Stimulated activated CD8-positive, alpha-beta memory T cell treated with anti-CD3 and anti-CD28 coated beads, Interleukin-7, amount 100 ng/mL, for 48 hours (primary cell): Measurements from ENCODE around the gene ITGA6.
"Not testable (repeated sequence)": the region's sequence is repeated elsewhere in the genome, so short reads cannot be mapped to it uniquely, and the experiment has no call there.

Source experiments
- DNase-seq, 2 donors: peaks; one replicate each; pipeline ENCODE4 v3.0.0-alpha.2; 2020; ENCODE audit warnings: low read depth in 1 of 2; ENCODE audit errors: extremely low read depth in 1 of 2

The ITGA6 gene

GRCh38 chr2:172512810-172513523, 85.6 kb downstream of the ITGA6 start:
- no peak for DNase-seq

- no peak for DNase-seq
Observed at GRCh38 chr2:172513524-172513900, 86.1 kb downstream of the ITGA6 start.

- DNase-seq, result no peak
Observed at GRCh38 chr2:172513935-172514586, 86.7 kb downstream of the ITGA6 start.

- no peak for DNase-seq
Observed at GRCh38 chr2:172516299-172516698, 88.9 kb downstream of the ITGA6 start.

- DNase-seq, result no peak
Observed at GRCh38 chr2:172518995-172519394, 91.6 kb downstream of the ITGA6 start.

- no peak for DNase-seq
Observed at GRCh38 chr2:172525601-172526000, 98.2 kb downstream of the ITGA6 start.

GRCh38 chr2:172531309-172531708, 103.9 kb downstream of the ITGA6 start:
- DNase-seq, result no peak

- not testable (repeated sequence) for DNase-seq
Observed at GRCh38 chr2:172532461-172532860, 105.1 kb downstream of the ITGA6 start.

- no peak for DNase-seq
Observed at GRCh38 chr2:172533687-172534086, 106.3 kb downstream of the ITGA6 start.

- DNase-seq, result no peak
Observed at GRCh38 chr2:172535119-172535518, 107.7 kb downstream of the ITGA6 start.

GRCh38 chr2:172537851-172538250, 110.5 kb downstream of the ITGA6 start:
- not testable (repeated sequence) for DNase-seq

- no peak for DNase-seq
Observed at GRCh38 chr2:172539767-172540166, 112.4 kb downstream of the ITGA6 start.

GRCh38 chr2:172540421-172540820, 113.0 kb downstream of the ITGA6 start:
- DNase-seq, result no peak

GRCh38 chr2:172545408-172546075, 118.2 kb downstream of the ITGA6 start:
- DNase-seq, result no peak

GRCh38 chr2:172549131-172549530, 121.7 kb downstream of the ITGA6 start:
- no peak for DNase-seq

GRCh38 chr2:172549802-172550201, 122.4 kb downstream of the ITGA6 start:
- not testable (repeated sequence) for DNase-seq

GRCh38 chr2:172550419-172550818, 123.0 kb downstream of the ITGA6 start:
- no peak for DNase-seq

- no peak for DNase-seq
Observed at GRCh38 chr2:172551271-172551670, 123.9 kb downstream of the ITGA6 start.

- DNase-seq, result no peak
Observed at GRCh38 chr2:172552547-172553291, 125.3 kb downstream of the ITGA6 start.

- DNase-seq, result no peak
Observed at GRCh38 chr2:172554352-172555271, 127.2 kb downstream of the ITGA6 start.

- no peak for DNase-seq
Observed at GRCh38 chr2:172555272-172555521, 127.8 kb downstream of the ITGA6 start.
